Right lobe of liver (tissue), 6 donors: ENCODE data around the gene MTFMT. TPM values are rescaled to one million over a fixed set of nuclear protein-coding genes. Genes with fewer than 3 reads are reported as not detected.

Source experiments
- ATAC-seq, 4 donors: fragments of 200-7000 bp; cut with Tn5 transposase; one replicate each; pipeline ENCODE4 v1.9.1; 2020; ENCODE audit warnings: mild to moderate bottlenecking in 4 of 4, moderate library complexity in 4 of 4
- DNase-seq, 3 donors: peaks; one replicate each; pipeline ENCODE4 v3.0.0-alpha.2; 2020
- H3K27ac ChIP-seq, 3 donors: fragments of 200-600 bp; one replicate each; pipeline ENCODE4 v1.8.0; 2022
- H3K27me3 ChIP-seq, 2 donors: fragments of 200-600 bp; one replicate each; pipeline ENCODE4 v1.8.0; 2022
- H3K36me3 ChIP-seq, 4 donors: fragments of 200-600 bp; sonication (generic) in 1 of 4; one replicate each; pipeline versions ENCODE4 v1.5.1 to v1.8.0; 2017 to 2022; ENCODE audit warnings: control low read depth in 1 of 4
- H3K4me1 ChIP-seq, 4 donors: fragments of 200-600 bp; sonication (generic) in 1 of 4; one replicate each; pipeline versions ENCODE4 v1.5.1 to v1.8.0; 2017 to 2022; ENCODE audit warnings: control low read depth in 1 of 4
- H3K4me3 ChIP-seq, 3 donors: fragments of 200-600 bp; one replicate each; pipeline ENCODE4 v1.8.0; 2022
- H3K9me3 ChIP-seq, 4 donors: fragments of 200-600 bp; sonication (generic) in 1 of 4; one replicate each; pipeline versions ENCODE4 v1.5.1 to v1.8.0; 2017 to 2022; ENCODE audit warnings: control low read depth in 1 of 4
- CTCF ChIP-seq, 4 donors: fragments of 200-600 bp in 3 of 4; fragments of 450-650 bp in 1 of 4; IDR thresholded peaks; one replicate each; pipeline versions ENCODE4 v1.5.1 to v1.8.0; 2016 to 2022; ENCODE audit warnings: antibody characterized with exemption in 4 of 4, mild to moderate bottlenecking in 2 of 4
- POLR2A ChIP-seq: fragments of 450-650 bp; IDR thresholded peaks from one replicate; pipeline ENCODE4 v1.6.1; 2017; ENCODE audit warnings: antibody characterized with exemption, mild to moderate bottlenecking
- WGBS: methylation state at CpG from one replicate; pipeline ENCODE4 v1.1.6; 2018; ENCODE audit warnings: low coverage, low lambda C conversion rate; ENCODE audit not compliant: insufficient coverage; ENCODE audit errors: missing lambda C conversion rate; 5-methylcytosine and 5-hydroxymethylcytosine counted together
- intact Hi-C, 2 donors: fragments of 100-400 bp; cut with DNase I; formaldehyde crosslinking; loops; one replicate each; pipeline versions ENCODE4 v1.11.2 to v1.14.1; 2022
- total RNA-seq, 6 experiments: library from RNA; depleted of rRNA in 2 of 6; stranded (reverse); fragments of >200 nt in 2 of 6; fragmentation: NEBNext Ultra II Directional in 3 of 6; extraction: Animal tissue kit (Norgen Biotek cat#: 25700) in 3 of 6; gene quantifications; one replicate each; pipeline versions ENCODE4 v1.1.0 to v1.2.4, GENCODE V29; 2016 to 2023
- donor health status: DM: no; HTN: yes; CAD: no.
- donor health status: DM: no; HTN: no; CAD: no.
- donor health status: DM: no; HTN: no; CAD: no.
- donor health status: DM: no; HTN: yes; CAD: no.
- donor health status: DM: no; HTN: yes; CAD: no.

The MTFMT gene
- total RNA-seq, 6 experiments from 2014 or later: 9.2 to 24.3 (median 13.0) TPM

GRCh38 chr15:64997066-64997465 is 32.4 kb downstream of the MTFMT start:
- DNase-seq: no peak
- TF ChIP-seq POLR2A (no peak), CTCF (IDR thresholded peaks at IDR 0.05) (no peak)
- ATAC-seq: no peak
- Histone ChIP-seq H3K27me3 (no peaks in the 10 kb centered on the region), H3K9me3 (no peaks in the 10 kb centered on the region), H3K4me1 (no peaks in the 10 kb centered on the region), H3K27ac (no peak overlapping the region), H3K4me3 (no peak overlapping the region), H3K36me3 (peaks cover 0 to 6% (median 0%) of the 10 kb centered on the region in 4 donors)
- intact Hi-C loops: no loop called here
- WGBS: 80% methylated on average over 5 of the region's 5 CpGs

DNA sequence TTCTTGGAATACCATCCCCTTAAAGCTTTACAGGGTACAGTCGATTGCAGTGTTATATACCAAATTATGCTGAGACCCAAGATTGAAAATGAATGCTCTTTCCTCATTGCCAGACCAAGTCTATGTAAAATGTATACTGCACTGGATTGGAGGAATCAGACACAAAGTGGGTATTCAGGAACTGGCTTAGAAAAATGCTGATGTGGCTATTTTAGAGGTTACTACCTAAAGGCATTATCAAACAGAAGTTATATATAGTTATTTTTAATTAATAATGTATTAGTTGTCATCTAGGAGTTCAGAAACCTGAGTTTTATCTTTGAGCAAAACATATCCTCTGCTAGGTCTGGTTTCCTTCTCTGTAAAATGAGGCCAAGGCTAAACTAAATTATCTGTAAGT is 36.1 kb downstream of the MTFMT start:
- no peaks in the 10 kb centered on the region for H3K9me3 ChIP-seq
- H3K36me3 ChIP-seq: no peaks in the 10 kb centered on the region
- intact Hi-C loops: no loop called here
- H3K4me3 ChIP-seq: no peak overlapping the region
- no peak overlapping the region for H3K27ac ChIP-seq
- TF ChIP-seq CTCF (IDR thresholded peaks at IDR 0.05) (no peak), POLR2A (no peak)
- peaks cover 0 to 3% (median 1%) of the 10 kb centered on the region in 4 donors for H3K4me1 ChIP-seq
- 40% methylated on average over 1 of the region's 1 CpG for WGBS
- ATAC-seq (no peak), DNase-seq (no peak)
- no peaks in the 10 kb centered on the region for H3K27me3 ChIP-seq

DNA sequence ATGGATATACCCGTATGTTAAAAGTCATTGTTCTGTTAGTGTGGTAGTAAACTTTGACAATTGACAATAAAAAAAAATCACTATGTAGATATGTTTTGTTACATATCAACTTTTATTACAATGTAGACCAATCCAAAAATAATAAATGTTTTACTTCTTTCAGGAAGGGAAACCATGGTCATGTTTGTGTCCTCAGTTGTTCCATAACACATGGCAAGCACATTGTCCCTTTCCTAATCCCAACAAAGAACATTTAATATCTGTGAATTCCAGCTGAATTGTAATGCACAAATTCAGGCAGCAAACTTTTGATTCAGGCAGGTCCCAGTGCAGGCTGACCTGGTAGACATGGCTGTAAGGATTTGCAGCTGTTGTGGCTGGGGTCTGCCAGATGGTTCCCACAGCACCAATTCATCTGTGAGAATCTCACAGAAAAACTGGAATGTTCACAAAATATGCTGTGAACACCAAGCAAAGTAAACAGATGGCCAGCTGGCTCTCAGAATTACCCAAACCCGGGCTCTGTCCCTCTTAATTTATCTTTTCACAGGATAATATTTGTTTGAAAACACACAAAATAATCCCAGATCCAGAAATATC is 37.8 kb downstream of the MTFMT start:
- Histone ChIP-seq H3K4me1 (peaks cover 0 to 4% (median 2%) of the 10 kb centered on the region in 4 donors), H3K27me3 (no peaks in the 10 kb centered on the region), H3K27ac (no peak overlapping the region), H3K9me3 (no peaks in the 10 kb centered on the region), H3K4me3 (no peak overlapping the region), H3K36me3 (no peaks in the 10 kb centered on the region)
- DNase-seq: no peak
- intact Hi-C loops: no loop called here
- whole genome bisulfite sequencing: 69% methylated on average over 2 of the region's 2 CpGs
- ATAC-seq: no peak
- TF ChIP-seq POLR2A: no peak
- no peak for TF ChIP-seq CTCF (IDR thresholded peaks at IDR 0.05)

- no peak for TF ChIP-seq POLR2A
- TF ChIP-seq CTCF (IDR thresholded peaks at IDR 0.05): no peak
- peak overlapping the region; percentile 17 to 97 (median 93) for H3K27ac ChIP-seq
- WGBS: 3% methylated on average over 9 of the region's 9 CpGs
- H3K9me3 ChIP-seq: no peaks in the 10 kb centered on the region
- H3K4me1 ChIP-seq: peaks cover 0 to 9% (median 2%) of the 10 kb centered on the region in 4 donors
- no peak for DNase-seq
- intact Hi-C loops: no loop called here
- no peaks in the 10 kb centered on the region for H3K27me3 ChIP-seq
- H3K36me3 ChIP-seq: no peaks in the 10 kb centered on the region
- ATAC-seq: no peak
- peak overlapping the region; percentile 92 to 95 (median 92) for H3K4me3 ChIP-seq
These were observed 39.3 kb downstream of the MTFMT start for GRCh38 chr15:64990168-64990470.
